Thoracic aorta (tissue), 2 donors: ENCODE measurements around the gene MLPH. TPM values are rescaled to one million over a fixed set of nuclear protein-coding genes. Genes with fewer than 3 reads are reported as not detected.

Experiments
- ATAC-seq: fragments of 150-250 bp; one replicate; pipeline ENCODE4 v1.8.0; 2017; ENCODE audit warnings: low read depth; ENCODE audit not compliant: insufficient number of reproducible peaks, low FRiP score
- DNase-seq: peaks from one replicate; pipeline ENCODE4 v3.0.0-alpha.2; 2020; ENCODE audit warnings: low spot score
- H3K27ac ChIP-seq, 2 donors: fragments of 200-600 bp; sonication (generic); 1 replicate in 1 of 2; 2 replicates in 1 of 2; pipeline ENCODE4 v1.5.1; 2016; ENCODE audit warnings: mild to moderate bottlenecking in 2 of 2, moderate library complexity in 2 of 2
- H3K27me3 ChIP-seq: fragments of 200-600 bp; sonication (generic); replicated peaks from 2 replicates; pipeline ENCODE4 v1.6.0; 2016; ENCODE audit warnings: mild to moderate bottlenecking; ENCODE audit not compliant: insufficient read depth
- H3K36me3 ChIP-seq: fragments of 200-600 bp; sonication (generic); one replicate; pipeline ENCODE4 v1.5.1; 2016
- H3K4me1 ChIP-seq, 2 donors: fragments of 200-600 bp; sonication (generic); 1 replicate in 1 of 2; 2 replicates in 1 of 2; pipeline versions ENCODE4 v1.5.1 to v1.6.0; 2016; ENCODE audit warnings: low read depth in 2 of 2, mild to moderate bottlenecking in 1 of 2; ENCODE audit not compliant: control insufficient read depth in 1 of 2
- H3K4me3 ChIP-seq: fragments of 200-600 bp; sonication (generic); 2 replicates; pipeline ENCODE4 v1.5.1; 2016; ENCODE audit warnings: mild to moderate bottlenecking
- H3K9me3 ChIP-seq: fragments of 200-600 bp; sonication (generic); 2 replicates; pipeline ENCODE4 v1.5.1; 2016
- total RNA-seq, 2 donors: library from RNA; depleted of rRNA; stranded (reverse); fragments of >200 nt; gene quantifications; one replicate each; pipeline versions ENCODE4 v1.1.0 to v1.2.3, GENCODE V29; 2016
- TF ChIP-seq, protein P1 (sequence below): fragments of 200-600 bp; sonication (generic); IDR thresholded peaks from one replicate; pipeline ENCODE4 v1.5.1; 2019; ENCODE audit warnings: antibody characterized with exemption

The MLPH gene
- total RNA-seq, 2 donors from 2014 or later = 2.0 to 7.4 TPM

- H3K9me3 ChIP-seq = no peaks in the 10 kb centered on the region
- ATAC-seq = no peak
- H3K4me3 ChIP-seq = no peak overlapping the region
- TF ChIP-seq, protein P1, sequence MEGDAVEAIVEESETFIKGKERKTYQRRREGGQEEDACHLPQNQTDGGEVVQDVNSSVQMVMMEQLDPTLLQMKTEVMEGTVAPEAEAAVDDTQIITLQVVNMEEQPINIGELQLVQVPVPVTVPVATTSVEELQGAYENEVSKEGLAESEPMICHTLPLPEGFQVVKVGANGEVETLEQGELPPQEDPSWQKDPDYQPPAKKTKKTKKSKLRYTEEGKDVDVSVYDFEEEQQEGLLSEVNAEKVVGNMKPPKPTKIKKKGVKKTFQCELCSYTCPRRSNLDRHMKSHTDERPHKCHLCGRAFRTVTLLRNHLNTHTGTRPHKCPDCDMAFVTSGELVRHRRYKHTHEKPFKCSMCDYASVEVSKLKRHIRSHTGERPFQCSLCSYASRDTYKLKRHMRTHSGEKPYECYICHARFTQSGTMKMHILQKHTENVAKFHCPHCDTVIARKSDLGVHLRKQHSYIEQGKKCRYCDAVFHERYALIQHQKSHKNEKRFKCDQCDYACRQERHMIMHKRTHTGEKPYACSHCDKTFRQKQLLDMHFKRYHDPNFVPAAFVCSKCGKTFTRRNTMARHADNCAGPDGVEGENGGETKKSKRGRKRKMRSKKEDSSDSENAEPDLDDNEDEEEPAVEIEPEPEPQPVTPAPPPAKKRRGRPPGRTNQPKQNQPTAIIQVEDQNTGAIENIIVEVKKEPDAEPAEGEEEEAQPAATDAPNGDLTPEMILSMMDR = no peak
- H3K4me1 ChIP-seq = peaks cover 15 to 23% of the 10 kb centered on the region in 2 donors
- no peaks in the 10 kb centered on the region for H3K36me3 ChIP-seq
- no peak for DNase-seq
- H3K27ac ChIP-seq = no peak overlapping the region
- no peaks in the 10 kb centered on the region for H3K27me3 ChIP-seq
Measured at GRCh38 chr2:237458519-237458918, 28.5 kb upstream of the MLPH start.

- Histone ChIP-seq H3K36me3 (no peaks in the 10 kb centered on the region), H3K27me3 (no peaks in the 10 kb centered on the region), H3K4me1 (peaks cover 15 to 23% of the 10 kb centered on the region in 2 donors), H3K9me3 (no peaks in the 10 kb centered on the region), H3K27ac (no peak overlapping the region), H3K4me3 (no peak overlapping the region)
- DNase-seq (no peak), ATAC-seq (no peak)
- TF ChIP-seq, protein P1 = no peak
Measured at GRCh38 chr2:237459226-237459625, 27.8 kb upstream of the MLPH start.

GRCh38 chr2:237459741-237460174 is 27.3 kb upstream of the MLPH start:
- no peak for DNase-seq
- peaks cover 15 to 22% of the 10 kb centered on the region in 2 donors for H3K4me1 ChIP-seq
- TF ChIP-seq, protein P1 = no peak
- H3K27me3 ChIP-seq = no peaks in the 10 kb centered on the region
- H3K9me3 ChIP-seq = no peaks in the 10 kb centered on the region
- no peak for ATAC-seq
- no peaks in the 10 kb centered on the region for H3K36me3 ChIP-seq
- H3K4me3 ChIP-seq = no peak overlapping the region
- no peak overlapping the region for H3K27ac ChIP-seq

DNA sequence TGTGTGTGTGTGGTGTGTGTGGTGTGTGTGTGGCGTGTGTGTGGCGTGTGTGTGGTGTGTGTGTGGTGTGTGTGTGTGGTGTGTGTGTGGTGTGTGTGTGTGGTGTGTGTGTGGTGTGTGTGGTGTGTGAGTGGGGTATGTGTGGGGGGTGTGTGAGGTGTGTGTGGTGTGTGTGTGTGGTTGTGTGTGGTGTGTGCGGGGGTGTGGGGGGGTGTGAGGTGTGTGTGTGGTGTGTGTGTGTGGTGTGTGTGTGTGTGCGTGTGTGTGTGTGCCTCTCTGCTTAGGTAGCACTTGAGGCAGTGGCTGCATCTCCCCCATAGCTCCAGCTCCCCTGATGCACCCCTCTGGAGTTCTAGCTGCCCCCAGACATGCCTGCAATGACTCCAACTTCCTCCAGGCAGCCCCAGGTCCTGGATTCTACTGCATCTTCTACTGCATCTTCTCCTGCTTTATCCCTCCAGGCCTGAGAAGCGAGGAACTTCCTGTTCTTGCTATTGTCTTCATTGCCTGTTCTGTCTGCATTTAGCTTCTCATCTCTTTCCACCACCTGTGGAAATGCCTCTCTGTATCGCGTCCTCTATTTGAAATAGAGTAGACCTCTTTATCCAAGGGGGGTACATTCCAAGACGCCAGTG is 22.2 kb upstream of the MLPH start:
- no peaks in the 10 kb centered on the region for H3K4me1 ChIP-seq
- no peaks in the 10 kb centered on the region for H3K9me3 ChIP-seq
- ATAC-seq = no peak
- H3K4me3 ChIP-seq = no peak overlapping the region
- no peaks in the 10 kb centered on the region for H3K36me3 ChIP-seq
- DNase-seq = no peak
- H3K27me3 ChIP-seq = no peaks in the 10 kb centered on the region
- TF ChIP-seq, protein P1 = no peak
- no peak overlapping the region for H3K27ac ChIP-seq

DNA sequence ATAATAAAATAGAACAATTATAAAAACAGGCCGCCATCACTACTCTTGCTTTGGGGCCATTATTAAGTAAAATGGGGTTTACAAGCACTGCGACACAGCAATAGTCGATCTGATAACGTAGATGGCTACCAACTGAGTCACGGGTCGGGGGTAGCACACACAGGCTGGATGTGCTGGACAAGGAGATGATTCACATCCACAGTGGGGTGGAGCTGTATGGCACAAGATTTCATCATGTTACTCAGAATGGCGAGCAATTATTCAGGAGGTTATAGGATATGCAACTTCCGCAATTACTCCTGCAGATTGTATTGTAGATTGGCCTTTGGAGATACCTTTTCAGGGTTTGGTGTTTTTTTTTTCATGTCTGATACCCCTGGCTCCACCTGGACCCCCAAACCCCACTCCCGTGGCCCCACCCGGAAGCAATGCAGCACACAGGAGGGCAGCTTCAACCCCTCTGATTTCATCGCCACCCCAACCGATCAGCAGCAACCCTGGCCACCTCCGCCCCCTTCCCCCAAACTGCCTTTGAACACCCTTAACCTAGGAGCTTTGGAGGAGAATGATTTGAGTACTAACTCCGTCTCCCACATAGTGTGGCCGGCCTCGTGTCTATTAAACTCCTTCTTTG is 21.4 kb upstream of the MLPH start:
- Histone ChIP-seq H3K36me3 (no peaks in the 10 kb centered on the region), H3K4me1 (no peaks in the 10 kb centered on the region), H3K9me3 (no peaks in the 10 kb centered on the region), H3K4me3 (no peak overlapping the region), H3K27me3 (no peaks in the 10 kb centered on the region), H3K27ac (no peak overlapping the region)
- DNase-seq (no peak), ATAC-seq (no peak)
- TF ChIP-seq, protein P1 = no peak
